Neural cell (in vitro differentiated cells): ENCODE measurements around the gene C13orf46. TPM values are rescaled to one million over a fixed set of nuclear protein-coding genes. Genes with fewer than 3 reads are reported as not detected.
"Not testable (repeated sequence)": the region's sequence is repeated elsewhere in the genome, so short reads cannot be mapped to it uniquely, and the experiment has no call there.

Source experiments
- H2AFZ ChIP-seq: fragments of 200-600, 300-800 bp; sonication (generic), shearing (Covaris generic); 2 replicates; pipeline ENCODE4 v1.6.0; 2014; ENCODE audit warnings: low read depth, mild to moderate bottlenecking, antibody characterized with exemption, low read length, moderate library complexity
- H3F3A ChIP-seq: fragments of 200-600 bp; shearing (Covaris generic); 2 replicates; pipeline ENCODE4 v1.6.1; 2016; ENCODE audit warnings: mild to moderate bottlenecking, moderate library complexity, mixed read lengths, antibody characterized with exemption, low read length; ENCODE audit not compliant: insufficient read depth, poor library complexity, severe bottlenecking
- H3K27ac ChIP-seq: fragments of 200-600, 300-800 bp; sonication (generic), shearing (Covaris generic); 2 replicates; pipeline ENCODE4 v1.5.1; 2014; ENCODE audit warnings: mild to moderate bottlenecking, low read length, moderate library complexity
- H3K27me3 ChIP-seq: fragments of 300-800, 200-600 bp; sonication (generic), shearing (Covaris generic); 2 replicates; pipeline ENCODE4 v1.6.0; 2014; ENCODE audit warnings: mild to moderate bottlenecking, low read depth, low read length, moderate library complexity; ENCODE audit not compliant: insufficient read depth
- H3K36me3 ChIP-seq: fragments of 300-800, 200-600 bp; sonication (generic), shearing (Covaris generic); 2 replicates; pipeline ENCODE4 v1.5.1; 2014; ENCODE audit warnings: mild to moderate bottlenecking, antibody characterized with exemption, low read length, moderate library complexity; ENCODE audit not compliant: insufficient read depth
- H3K4me2 ChIP-seq: fragments of 300-800, 200-600 bp; sonication (generic), shearing (Covaris generic); 2 replicates; pipeline ENCODE4 v1.6.0; 2014; ENCODE audit warnings: mild to moderate bottlenecking, low read length
- H3K4me3 ChIP-seq: fragments of 300-800, 200-600 bp; sonication (generic), shearing (Covaris generic); 2 replicates; pipeline ENCODE4 v1.5.1; 2014; ENCODE audit warnings: mild to moderate bottlenecking, low read length, moderate library complexity
- H3K79me2 ChIP-seq: fragments of 200-600 bp; shearing (Covaris generic); replicated peaks from 2 replicates; pipeline ENCODE4 v1.6.0; 2014; ENCODE audit warnings: mild to moderate bottlenecking, low read length, moderate library complexity; ENCODE audit not compliant: insufficient read depth
- H3K9ac ChIP-seq: fragments of 300-800, 200-600 bp; sonication (generic), shearing (Covaris generic); 2 replicates; pipeline ENCODE4 v1.6.1; 2016; ENCODE audit warnings: mild to moderate bottlenecking, low read length, mixed read lengths
- H3K9me2 ChIP-seq: fragments of 200-600 bp; shearing (Covaris generic); 2 replicates; pipeline ENCODE4 v1.6.1; 2016; ENCODE audit warnings: mild to moderate bottlenecking, low read length, mixed read lengths; ENCODE audit not compliant: insufficient read depth
- H3K9me3 ChIP-seq: fragments of 200-600, 300-800 bp; sonication (generic), shearing (Covaris generic); 2 replicates; pipeline ENCODE4 v1.6.1; 2016; ENCODE audit warnings: mild to moderate bottlenecking, mixed run types, low read length, moderate library complexity, mixed read lengths
- H4K20me1 ChIP-seq: fragments of 200-600 bp; shearing (Covaris generic); 2 replicates; pipeline ENCODE4 v1.6.1; 2016; ENCODE audit warnings: mild to moderate bottlenecking, mixed run types; ENCODE audit not compliant: insufficient read depth
- EP300 ChIP-seq: fragments of 450-650 bp; conservative IDR thresholded peaks from 2 replicates; pipeline ENCODE4 v1.6.1; 2014; ENCODE audit warnings: antibody characterized with exemption, mild to moderate bottlenecking, moderate library complexity; ENCODE audit not compliant: poor library complexity, severe bottlenecking
- EZH2 ChIP-seq: fragments of 200-600, 300-800 bp; shearing (Covaris generic), sonication (generic); IDR thresholded peaks from 2 replicates; pipeline ENCODE4 v1.6.1; 2014; ENCODE audit warnings: antibody characterized with exemption, low read length, borderline replicate concordance, mild to moderate bottlenecking; ENCODE audit not compliant: insufficient read depth, poor library complexity, severe bottlenecking
- MXI1 ChIP-seq: fragments of 450-650 bp; conservative IDR thresholded peaks from 2 replicates; pipeline ENCODE4 v1.6.1; 2014; ENCODE audit warnings: antibody characterized with exemption, mild to moderate bottlenecking; ENCODE audit not compliant: poor library complexity, severe bottlenecking
- POLR2AphosphoS5 ChIP-seq: IDR thresholded peaks from 2 replicates; pipeline ENCODE4 v1.6.1; 2012
- RAD21 ChIP-seq: fragments of 450-650 bp; conservative IDR thresholded peaks from 2 replicates; pipeline ENCODE4 v1.6.1; 2014; ENCODE audit warnings: antibody characterized with exemption, mild to moderate bottlenecking, moderate library complexity
- SMC3 ChIP-seq: fragments of 450-650 bp; conservative IDR thresholded peaks from 2 replicates; pipeline ENCODE4 v1.6.1; 2014; ENCODE audit warnings: antibody characterized with exemption, mild to moderate bottlenecking, moderate library complexity; ENCODE audit not compliant: poor library complexity
- TAF1 ChIP-seq: IDR thresholded peaks from 2 replicates; pipeline ENCODE4 v1.6.1; 2012; ENCODE audit warnings: low read depth
- polyA plus RNA-seq: library from polyadenylated mRNA; depleted of rRNA; stranded (reverse); fragments of >200 nt; gene quantifications from 2 replicates; pipeline ENCODE4 v1.2.3, GENCODE V29; 2014
- TF ChIP-seq, protein P1 (sequence below): IDR thresholded peaks from 2 replicates; pipeline ENCODE4 v1.6.1; 2012; ENCODE audit warnings: borderline replicate concordance
- TF ChIP-seq, protein P2 (sequence below): fragments of 450-650 bp; IDR thresholded peaks from 2 replicates; pipeline ENCODE4 v1.5.1; 2014; ENCODE audit warnings: antibody characterized with exemption, mild to moderate bottlenecking, moderate library complexity; ENCODE audit not compliant: poor library complexity, severe bottlenecking

C13orf46 gene
- polyA plus RNA-seq, 1 donor from 2014 or later = not detected

DNA sequence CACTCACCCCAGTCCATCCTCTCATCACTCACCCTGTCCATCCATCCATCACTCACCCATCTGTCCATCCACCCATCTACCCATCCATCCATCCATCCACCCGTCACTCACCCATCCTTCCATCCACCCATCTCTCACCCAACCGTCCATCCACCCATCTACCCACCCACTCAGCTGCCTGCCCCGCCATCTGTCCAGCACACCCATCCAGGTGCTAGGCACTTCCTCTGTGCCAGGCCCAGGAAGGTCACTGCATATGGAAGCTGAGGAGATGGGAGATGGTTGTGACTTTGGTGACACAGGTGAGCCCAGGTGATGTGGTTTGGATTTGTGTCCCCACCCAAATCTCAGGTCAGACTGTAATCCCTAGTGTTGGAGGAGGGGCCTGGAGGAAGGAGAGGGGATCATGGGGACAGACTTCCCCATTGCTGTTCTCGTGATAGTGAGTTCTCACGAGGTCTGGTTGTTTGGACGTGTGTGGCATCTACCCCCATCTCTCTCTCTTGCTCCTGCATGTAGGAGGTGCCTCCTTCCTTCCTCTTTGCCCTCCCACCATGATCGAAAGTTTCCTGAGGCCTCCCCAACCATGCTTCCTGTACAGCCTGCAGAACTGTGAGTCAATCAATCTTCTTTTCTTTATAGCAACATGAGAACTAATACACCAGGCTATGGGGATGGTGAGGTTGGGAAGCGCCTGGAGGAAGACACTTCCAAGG, 15.9 kb upstream of the C13orf46 start:
- no peaks in the 10 kb centered on the region for H3K36me3 ChIP-seq
- no peaks in the 10 kb centered on the region for H3K27me3 ChIP-seq
- H3K9me3 ChIP-seq = no peaks in the 10 kb centered on the region
- H2AFZ ChIP-seq = no peak overlapping the region
- H3K27ac ChIP-seq = no peak overlapping the region
- H3F3A ChIP-seq = no peaks in the 10 kb centered on the region
- H4K20me1 ChIP-seq = no peaks in the 10 kb centered on the region
- H3K4me3 ChIP-seq = no peak overlapping the region
- TF ChIP-seq, protein P1, sequence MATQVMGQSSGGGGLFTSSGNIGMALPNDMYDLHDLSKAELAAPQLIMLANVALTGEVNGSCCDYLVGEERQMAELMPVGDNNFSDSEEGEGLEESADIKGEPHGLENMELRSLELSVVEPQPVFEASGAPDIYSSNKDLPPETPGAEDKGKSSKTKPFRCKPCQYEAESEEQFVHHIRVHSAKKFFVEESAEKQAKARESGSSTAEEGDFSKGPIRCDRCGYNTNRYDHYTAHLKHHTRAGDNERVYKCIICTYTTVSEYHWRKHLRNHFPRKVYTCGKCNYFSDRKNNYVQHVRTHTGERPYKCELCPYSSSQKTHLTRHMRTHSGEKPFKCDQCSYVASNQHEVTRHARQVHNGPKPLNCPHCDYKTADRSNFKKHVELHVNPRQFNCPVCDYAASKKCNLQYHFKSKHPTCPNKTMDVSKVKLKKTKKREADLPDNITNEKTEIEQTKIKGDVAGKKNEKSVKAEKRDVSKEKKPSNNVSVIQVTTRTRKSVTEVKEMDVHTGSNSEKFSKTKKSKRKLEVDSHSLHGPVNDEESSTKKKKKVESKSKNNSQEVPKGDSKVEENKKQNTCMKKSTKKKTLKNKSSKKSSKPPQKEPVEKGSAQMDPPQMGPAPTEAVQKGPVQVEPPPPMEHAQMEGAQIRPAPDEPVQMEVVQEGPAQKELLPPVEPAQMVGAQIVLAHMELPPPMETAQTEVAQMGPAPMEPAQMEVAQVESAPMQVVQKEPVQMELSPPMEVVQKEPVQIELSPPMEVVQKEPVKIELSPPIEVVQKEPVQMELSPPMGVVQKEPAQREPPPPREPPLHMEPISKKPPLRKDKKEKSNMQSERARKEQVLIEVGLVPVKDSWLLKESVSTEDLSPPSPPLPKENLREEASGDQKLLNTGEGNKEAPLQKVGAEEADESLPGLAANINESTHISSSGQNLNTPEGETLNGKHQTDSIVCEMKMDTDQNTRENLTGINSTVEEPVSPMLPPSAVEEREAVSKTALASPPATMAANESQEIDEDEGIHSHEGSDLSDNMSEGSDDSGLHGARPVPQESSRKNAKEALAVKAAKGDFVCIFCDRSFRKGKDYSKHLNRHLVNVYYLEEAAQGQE = no peak
- TF ChIP-seq MXI1 (no peak), EP300 (no peak), EZH2 (no peak), POLR2AphosphoS5 (no peak), TAF1 (no peak), SMC3 (no peak)
- no peak overlapping the region for H3K4me2 ChIP-seq
- H3K9me2 ChIP-seq = no peaks in the 10 kb centered on the region
- H3K9ac ChIP-seq = no peak overlapping the region
- H3K79me2 ChIP-seq = no peaks in the 10 kb centered on the region

DNA sequence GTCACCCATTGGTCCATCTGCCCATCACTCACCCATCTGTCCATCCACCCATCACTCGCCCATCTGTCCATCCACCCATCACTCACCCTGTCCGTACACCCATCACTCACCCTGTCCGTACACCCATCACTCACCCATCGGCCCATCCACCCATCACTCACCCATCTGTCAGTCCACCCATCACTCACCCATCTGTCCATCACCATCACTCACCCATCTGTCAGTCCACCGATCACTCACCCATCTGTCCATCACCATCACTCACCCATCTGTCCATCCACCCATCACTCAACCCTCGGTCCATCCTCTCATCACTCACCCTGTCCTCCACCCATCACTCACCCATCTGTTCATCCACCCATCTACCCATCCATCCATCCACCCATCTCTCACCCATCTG, 15.0 kb upstream of the C13orf46 start:
- not testable (repeated sequence) for H3K79me2 ChIP-seq, H3K27me3 ChIP-seq, H3K4me2 ChIP-seq, H4K20me1 ChIP-seq, H3K9ac ChIP-seq, H2AFZ ChIP-seq, H3F3A ChIP-seq, H3K36me3 ChIP-seq, H3K9me3 ChIP-seq, H3K4me3 ChIP-seq, H3K27ac ChIP-seq, H3K9me2 ChIP-seq

- H3K27ac ChIP-seq = no peak overlapping the region
- H2AFZ ChIP-seq = no peak overlapping the region
- H3K9me3 ChIP-seq = no peaks in the 10 kb centered on the region
- H3K79me2 ChIP-seq = no peaks in the 10 kb centered on the region
- H3F3A ChIP-seq = no peaks in the 10 kb centered on the region
- no peaks in the 10 kb centered on the region for H3K9me2 ChIP-seq
- no peak for TF ChIP-seq TAF1
- no peak for TF ChIP-seq SMC3
- TF ChIP-seq MXI1 = no peak
- TF ChIP-seq RAD21 = no peak
- TF ChIP-seq, protein P1 = no peak
- TF ChIP-seq EP300 = no peak
- no peak for TF ChIP-seq POLR2AphosphoS5
- no peak for TF ChIP-seq EZH2
- TF ChIP-seq, protein P2, sequence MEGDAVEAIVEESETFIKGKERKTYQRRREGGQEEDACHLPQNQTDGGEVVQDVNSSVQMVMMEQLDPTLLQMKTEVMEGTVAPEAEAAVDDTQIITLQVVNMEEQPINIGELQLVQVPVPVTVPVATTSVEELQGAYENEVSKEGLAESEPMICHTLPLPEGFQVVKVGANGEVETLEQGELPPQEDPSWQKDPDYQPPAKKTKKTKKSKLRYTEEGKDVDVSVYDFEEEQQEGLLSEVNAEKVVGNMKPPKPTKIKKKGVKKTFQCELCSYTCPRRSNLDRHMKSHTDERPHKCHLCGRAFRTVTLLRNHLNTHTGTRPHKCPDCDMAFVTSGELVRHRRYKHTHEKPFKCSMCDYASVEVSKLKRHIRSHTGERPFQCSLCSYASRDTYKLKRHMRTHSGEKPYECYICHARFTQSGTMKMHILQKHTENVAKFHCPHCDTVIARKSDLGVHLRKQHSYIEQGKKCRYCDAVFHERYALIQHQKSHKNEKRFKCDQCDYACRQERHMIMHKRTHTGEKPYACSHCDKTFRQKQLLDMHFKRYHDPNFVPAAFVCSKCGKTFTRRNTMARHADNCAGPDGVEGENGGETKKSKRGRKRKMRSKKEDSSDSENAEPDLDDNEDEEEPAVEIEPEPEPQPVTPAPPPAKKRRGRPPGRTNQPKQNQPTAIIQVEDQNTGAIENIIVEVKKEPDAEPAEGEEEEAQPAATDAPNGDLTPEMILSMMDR = no peak
- H3K4me3 ChIP-seq = no peak overlapping the region
- no peak overlapping the region for H3K4me2 ChIP-seq
- no peak overlapping the region for H3K9ac ChIP-seq
- H3K27me3 ChIP-seq = no peaks in the 10 kb centered on the region
- no peaks in the 10 kb centered on the region for H4K20me1 ChIP-seq
- H3K36me3 ChIP-seq = no peaks in the 10 kb centered on the region
These were observed 8.4 kb upstream of the C13orf46 start for GRCh38 chr13:113982296-113982661.
